ENCODE measurements around the gene SYNE3.

The SYNE3 gene

DNA sequence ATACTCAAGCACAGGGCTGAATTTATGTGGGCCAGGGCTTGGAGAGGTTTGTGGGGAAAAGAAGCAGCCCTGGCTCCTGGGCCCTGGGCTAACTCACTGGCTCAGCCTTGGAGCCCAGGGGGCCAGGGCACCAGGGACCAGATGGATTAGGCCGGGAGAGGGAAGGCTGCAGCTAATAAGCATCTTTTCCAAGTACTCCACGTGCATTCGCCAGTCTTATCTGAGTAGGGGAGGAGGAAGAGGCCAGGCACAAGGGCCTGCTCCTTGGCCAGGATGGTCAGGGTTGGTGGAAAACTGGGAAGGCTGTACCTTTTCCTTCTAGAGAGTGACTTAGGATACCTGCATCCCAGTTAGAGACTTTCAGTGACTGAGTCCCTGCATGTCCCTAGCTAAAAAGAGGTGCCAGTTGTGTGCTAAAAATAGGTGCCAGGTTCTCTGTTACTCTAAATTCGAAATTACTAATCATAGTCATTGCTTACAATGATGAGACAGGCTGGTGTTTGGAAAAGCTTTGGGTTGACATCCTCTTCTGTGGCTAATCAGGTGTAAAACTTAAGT lies 19.7 kb upstream of the SYNE3 start:
- Histone ChIP-seq H3K79me2 (ENCODE audit: insufficient read depth, low read length) (peaks cover 87% of the 10 kb centered on the region), H3K27ac (ENCODE audit: low read depth, low read length) (no peak overlapping the region), H3F3A (ENCODE audit: insufficient read depth) (peaks cover 9% of the 10 kb centered on the region), H3K4me3 (ENCODE audit: insufficient read depth, low read length, poor library complexity, severe bottlenecking) (peak overlapping the region; percentile 97), H3K9me2 (replicated peaks; ENCODE audit: insufficient read depth, low read length) (no peaks in the 10 kb centered on the region), H3K9ac (ENCODE audit: low read length) (peak overlapping the region; percentile 82), H3K36me3 (ENCODE audit: low read length) (0 out of 2 replicates have a peak, but pooled peaks cover 3% of the 10 kb centered on the region), H4K20me1 (ENCODE audit: low read depth, low read length) (no peaks in the 10 kb centered on the region), H3K27me3 (ENCODE audit: low read length) (no peaks in the 10 kb centered on the region), H2AFZ (ENCODE audit: low read depth, low read length, severe bottlenecking) (no peak overlapping the region), H3K4me2 (ENCODE audit: low read depth, low read length, poor library complexity, severe bottlenecking) (peak overlapping the region; percentile 94), H3K9me3 (ENCODE audit: insufficient read depth, low read length) (no peaks in the 10 kb centered on the region)
- TF ChIP-seq EZH2phosphoT487 (conservative IDR thresholded peaks at IDR 0.05; ENCODE audit: low read length), result no peak
- TF ChIP-seq, protein P1, sequence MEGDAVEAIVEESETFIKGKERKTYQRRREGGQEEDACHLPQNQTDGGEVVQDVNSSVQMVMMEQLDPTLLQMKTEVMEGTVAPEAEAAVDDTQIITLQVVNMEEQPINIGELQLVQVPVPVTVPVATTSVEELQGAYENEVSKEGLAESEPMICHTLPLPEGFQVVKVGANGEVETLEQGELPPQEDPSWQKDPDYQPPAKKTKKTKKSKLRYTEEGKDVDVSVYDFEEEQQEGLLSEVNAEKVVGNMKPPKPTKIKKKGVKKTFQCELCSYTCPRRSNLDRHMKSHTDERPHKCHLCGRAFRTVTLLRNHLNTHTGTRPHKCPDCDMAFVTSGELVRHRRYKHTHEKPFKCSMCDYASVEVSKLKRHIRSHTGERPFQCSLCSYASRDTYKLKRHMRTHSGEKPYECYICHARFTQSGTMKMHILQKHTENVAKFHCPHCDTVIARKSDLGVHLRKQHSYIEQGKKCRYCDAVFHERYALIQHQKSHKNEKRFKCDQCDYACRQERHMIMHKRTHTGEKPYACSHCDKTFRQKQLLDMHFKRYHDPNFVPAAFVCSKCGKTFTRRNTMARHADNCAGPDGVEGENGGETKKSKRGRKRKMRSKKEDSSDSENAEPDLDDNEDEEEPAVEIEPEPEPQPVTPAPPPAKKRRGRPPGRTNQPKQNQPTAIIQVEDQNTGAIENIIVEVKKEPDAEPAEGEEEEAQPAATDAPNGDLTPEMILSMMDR (IDR thresholded peaks at IDR 0.05; ENCODE audit: insufficient read depth, low read length, poor library complexity, severe bottlenecking), result no peak

DNA sequence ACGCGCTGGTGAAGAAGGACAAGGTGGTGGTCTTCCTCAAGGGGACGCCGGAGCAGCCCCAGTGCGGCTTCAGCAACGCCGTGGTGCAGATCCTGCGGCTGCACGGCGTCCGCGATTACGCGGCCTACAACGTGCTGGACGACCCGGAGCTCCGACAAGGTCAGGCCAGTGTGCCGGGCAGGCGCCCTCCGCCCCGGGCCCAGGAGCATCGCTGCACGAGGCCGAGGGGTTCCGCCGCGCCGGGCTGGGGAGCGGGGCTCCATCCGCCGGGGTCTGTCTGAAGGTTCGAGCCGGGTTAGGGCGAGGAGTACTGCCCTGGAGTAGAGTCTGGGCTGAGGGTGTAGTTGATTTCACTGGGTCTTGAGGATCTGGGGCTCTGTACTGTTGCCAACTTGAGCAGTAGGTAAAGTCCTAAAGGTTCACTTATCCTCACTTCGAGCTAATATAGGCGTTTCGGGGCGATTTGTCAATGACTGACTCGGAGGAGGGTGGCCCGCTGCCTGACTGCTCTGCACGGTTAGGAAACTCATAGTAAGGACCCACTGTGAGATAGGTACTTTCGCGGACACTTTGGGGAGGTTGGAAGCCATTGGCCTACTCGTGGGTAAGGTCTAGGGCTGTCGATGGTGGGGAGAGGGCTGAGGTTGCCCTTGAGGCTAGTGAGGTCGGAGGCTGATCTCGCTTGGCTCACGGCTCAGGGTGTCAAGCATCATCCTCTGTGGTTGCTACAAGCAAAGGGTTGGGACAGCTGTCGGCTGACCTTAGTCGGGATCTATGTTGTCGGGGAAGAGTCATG lies 19.0 kb upstream of the SYNE3 start:
- H3K79me2 ChIP-seq (ENCODE audit: insufficient read depth, low read length), result peaks cover 81% of the 10 kb centered on the region
- H3F3A ChIP-seq (ENCODE audit: insufficient read depth), result peaks cover 9% of the 10 kb centered on the region
- peak overlapping the region; percentile 97 for H3K4me3 ChIP-seq (ENCODE audit: insufficient read depth, low read length, poor library complexity, severe bottlenecking)
- no peaks in the 10 kb centered on the region for H3K27me3 ChIP-seq (ENCODE audit: low read length)
- no peaks in the 10 kb centered on the region for H4K20me1 ChIP-seq (ENCODE audit: low read depth, low read length)
- no peaks in the 10 kb centered on the region for H3K9me2 ChIP-seq (replicated peaks; ENCODE audit: insufficient read depth, low read length)
- H3K9me3 ChIP-seq (ENCODE audit: insufficient read depth, low read length), result no peaks in the 10 kb centered on the region
- no peak overlapping the region for H3K27ac ChIP-seq (ENCODE audit: low read depth, low read length)
- no peak overlapping the region for H2AFZ ChIP-seq (ENCODE audit: low read depth, low read length, severe bottlenecking)
- peak overlapping the region; percentile 94 for H3K4me2 ChIP-seq (ENCODE audit: low read depth, low read length, poor library complexity, severe bottlenecking)
- 0 out of 2 replicates have a peak, but pooled peaks cover 3% of the 10 kb centered on the region for H3K36me3 ChIP-seq (ENCODE audit: low read length)
- H3K9ac ChIP-seq (ENCODE audit: low read length), result peak overlapping the region; percentile 82
- no peak for TF ChIP-seq EZH2phosphoT487 (conservative IDR thresholded peaks at IDR 0.05; ENCODE audit: low read length)
- TF ChIP-seq, protein P1 (IDR thresholded peaks at IDR 0.05; ENCODE audit: insufficient read depth, low read length, poor library complexity, severe bottlenecking), result no peak

DNA sequence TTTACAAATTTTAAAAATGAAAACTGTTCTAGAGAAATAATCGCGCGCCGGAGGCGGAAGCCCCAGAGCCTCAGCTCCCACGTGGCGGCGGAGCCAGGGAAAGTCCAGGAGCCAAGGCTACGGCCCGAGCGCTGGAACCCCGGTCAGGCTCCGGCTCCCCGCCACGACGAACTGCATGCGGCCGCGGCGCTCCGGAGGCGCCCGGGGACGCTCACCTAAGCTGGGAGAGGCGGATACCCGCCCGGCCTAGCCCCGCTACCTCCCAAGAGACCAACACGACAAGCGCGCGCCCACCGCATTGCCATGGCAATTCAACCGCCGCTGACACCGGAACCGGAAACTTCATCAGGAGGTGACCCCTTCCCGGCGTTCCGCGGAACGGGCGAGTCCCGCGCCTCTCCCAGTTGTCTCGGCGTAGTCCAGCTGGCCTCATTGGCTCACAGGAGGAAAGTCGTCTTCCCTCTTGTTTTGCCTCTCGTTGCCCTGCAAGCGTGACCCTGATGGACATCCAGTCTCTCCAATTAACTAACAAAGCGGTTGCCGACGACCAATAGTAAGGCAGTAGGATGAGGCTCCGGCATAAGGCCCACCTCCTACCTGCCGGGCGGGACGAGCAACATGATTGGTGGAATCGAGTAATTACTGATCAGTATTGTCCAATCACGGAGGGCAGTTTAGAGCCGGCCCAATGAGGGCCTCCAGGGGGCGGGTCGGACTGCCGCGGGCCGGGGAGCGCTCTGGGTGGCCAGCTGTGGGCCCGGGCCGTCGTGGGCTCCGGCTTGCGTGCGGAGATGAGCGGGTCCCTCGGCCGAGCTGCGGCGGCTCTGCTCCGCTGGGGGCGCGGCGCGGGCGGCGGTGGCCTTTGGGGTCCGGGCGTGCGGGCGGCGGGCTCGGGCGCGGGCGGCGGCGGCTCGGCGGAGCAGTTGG lies 18.1 kb upstream of the SYNE3 start, which contains the start of gene GLRX5:
Gene GLRX5, plus strand, starts transcription at position 752 of the 927 bp plus-strand sequence. Its CDS starts 40 bp downstream, at position 792.
- Histone ChIP-seq H3K79me2 (ENCODE audit: insufficient read depth, low read length) (peaks cover 76% of the 10 kb centered on the region), H2AFZ (ENCODE audit: low read depth, low read length, severe bottlenecking) (no peak within 1 kb of the TSS), H3K9me3 (ENCODE audit: insufficient read depth, low read length) (no peaks in the 10 kb centered on the region), H3K36me3 (ENCODE audit: low read length) (0 out of 2 replicates have a peak, but pooled peaks cover 3% of the 10 kb centered on the region), H4K20me1 (ENCODE audit: low read depth, low read length) (no peaks in the 10 kb centered on the region), H3K9ac (ENCODE audit: low read length) (peak within 1 kb of the TSS; percentile 82), H3F3A (ENCODE audit: insufficient read depth) (peaks cover 9% of the 10 kb centered on the region), H3K4me3 (ENCODE audit: insufficient read depth, low read length, poor library complexity, severe bottlenecking) (peak within 1 kb of the TSS; percentile 97), H3K27ac (ENCODE audit: low read depth, low read length) (peak within 1 kb of the TSS; percentile 77), H3K9me2 (replicated peaks; ENCODE audit: insufficient read depth, low read length) (no peaks in the 10 kb centered on the region), H3K27me3 (ENCODE audit: low read length) (no peaks in the 10 kb centered on the region), H3K4me2 (ENCODE audit: low read depth, low read length, poor library complexity, severe bottlenecking) (peak within 1 kb of the TSS; percentile 94)
- TF ChIP-seq, protein P1 (IDR thresholded peaks at IDR 0.05; ENCODE audit: insufficient read depth, low read length, poor library complexity, severe bottlenecking), result no peak
- TF ChIP-seq EZH2phosphoT487 (conservative IDR thresholded peaks at IDR 0.05; ENCODE audit: low read length), result no peak

Data from SU-DHL-6 (cell line).